ENCODE results near the gene CELF4. TPM values are rescaled to one million over a fixed set of nuclear protein-coding genes. Genes with fewer than 3 reads are reported as not detected.

CELF4 gene
- 1 to 10 TPM in 1 of 2 donors, under 1 TPM in 1; 0.22 to 3.9 TPM for total RNA-seq

DNA sequence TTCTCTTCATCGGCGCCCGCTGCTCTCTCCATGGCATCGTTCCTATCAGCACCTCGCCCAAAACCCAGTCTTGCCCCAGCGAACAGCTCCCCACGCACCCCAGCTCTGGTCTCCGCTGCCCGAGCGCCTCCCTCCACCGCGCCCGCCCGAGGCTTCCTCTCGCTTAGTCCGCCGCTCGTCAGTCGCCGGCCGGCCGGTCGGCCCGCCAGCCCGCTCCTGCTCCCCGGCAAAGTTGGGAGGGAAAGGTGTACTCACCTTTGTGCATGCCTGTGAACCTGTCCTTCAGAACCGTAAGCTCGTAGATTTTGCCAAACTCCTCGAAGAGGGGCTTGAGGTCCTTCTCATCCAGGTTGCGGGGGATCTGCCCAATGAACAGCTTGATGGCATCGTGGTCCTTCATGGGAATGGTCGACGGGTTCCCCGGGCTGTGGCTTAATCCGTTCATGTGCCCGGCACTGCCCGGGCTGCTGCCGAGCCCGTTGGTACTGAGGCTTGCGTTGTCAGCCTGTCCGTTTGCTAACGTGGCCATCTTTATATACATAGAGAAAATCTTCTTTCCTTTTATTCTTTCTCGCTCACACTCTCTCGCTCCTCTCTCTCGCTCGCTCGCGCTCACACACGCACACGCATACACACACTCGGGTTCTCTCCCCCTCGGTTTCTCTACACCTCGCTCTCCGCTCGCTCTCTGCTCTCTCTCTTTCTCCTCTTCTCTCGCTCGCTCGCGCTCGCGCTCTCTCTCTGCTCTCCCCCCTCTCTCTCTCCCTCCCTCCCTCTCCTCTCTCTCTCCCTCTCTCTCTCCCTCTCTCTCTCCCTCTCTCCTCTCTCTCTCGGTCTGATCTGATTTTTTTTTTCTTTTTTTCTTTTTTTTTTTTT lies at the start of gene CELF4:
CELF4 (minus strand) TSS at position 698 of the 876 bp plus-strand sequence.
- no peaks in the 10 kb centered on the region for H3K36me3 ChIP-seq
- peaks cover 19 to 26% of the 10 kb centered on the region in 2 donors for H3K27me3 ChIP-seq

GRCh38 chr18:37613253-37613565 lies 47.6 kb upstream of the CELF4 start:
- Histone ChIP-seq H3K4me3 (no peak overlapping the region), H3K27ac (no peak overlapping the region), H3K4me1 (no peaks in the 10 kb centered on the region), H3K36me3 (no peaks in the 10 kb centered on the region), H3K27me3 (no peaks in the 10 kb centered on the region), H3K9me3 (no peaks in the 10 kb centered on the region)
- DNase-seq (ENCODE audit: low spot score), result no peak
- TF ChIP-seq, protein P1, sequence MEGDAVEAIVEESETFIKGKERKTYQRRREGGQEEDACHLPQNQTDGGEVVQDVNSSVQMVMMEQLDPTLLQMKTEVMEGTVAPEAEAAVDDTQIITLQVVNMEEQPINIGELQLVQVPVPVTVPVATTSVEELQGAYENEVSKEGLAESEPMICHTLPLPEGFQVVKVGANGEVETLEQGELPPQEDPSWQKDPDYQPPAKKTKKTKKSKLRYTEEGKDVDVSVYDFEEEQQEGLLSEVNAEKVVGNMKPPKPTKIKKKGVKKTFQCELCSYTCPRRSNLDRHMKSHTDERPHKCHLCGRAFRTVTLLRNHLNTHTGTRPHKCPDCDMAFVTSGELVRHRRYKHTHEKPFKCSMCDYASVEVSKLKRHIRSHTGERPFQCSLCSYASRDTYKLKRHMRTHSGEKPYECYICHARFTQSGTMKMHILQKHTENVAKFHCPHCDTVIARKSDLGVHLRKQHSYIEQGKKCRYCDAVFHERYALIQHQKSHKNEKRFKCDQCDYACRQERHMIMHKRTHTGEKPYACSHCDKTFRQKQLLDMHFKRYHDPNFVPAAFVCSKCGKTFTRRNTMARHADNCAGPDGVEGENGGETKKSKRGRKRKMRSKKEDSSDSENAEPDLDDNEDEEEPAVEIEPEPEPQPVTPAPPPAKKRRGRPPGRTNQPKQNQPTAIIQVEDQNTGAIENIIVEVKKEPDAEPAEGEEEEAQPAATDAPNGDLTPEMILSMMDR (IDR thresholded peaks at IDR 0.05), result no peak

More for the DNA sequence above, at the start of gene CELF4:
- no peaks in the 10 kb centered on the region for H3K9me3 ChIP-seq
- H3K4me3 ChIP-seq, result peak within 1 kb of the TSS; percentile 45 to 58
- DNase-seq (ENCODE audit: low spot score), result no peak
- H3K27ac ChIP-seq, result peak within 1 kb of the TSS in 1 of 2 donors; percentile 23
- H3K4me1 ChIP-seq, result peaks cover 0 to 25% of the 10 kb centered on the region in 2 donors
- TF ChIP-seq, protein P1 (IDR thresholded peaks at IDR 0.05), result no peak

- H3K4me1 ChIP-seq, result no peaks in the 10 kb centered on the region
- H3K36me3 ChIP-seq, result no peaks in the 10 kb centered on the region
- no peak for DNase-seq (ENCODE audit: low spot score)
- no peak overlapping the region for H3K4me3 ChIP-seq
- H3K27ac ChIP-seq, result no peak overlapping the region
- no peaks in the 10 kb centered on the region for H3K9me3 ChIP-seq
- no peaks in the 10 kb centered on the region for H3K27me3 ChIP-seq
- TF ChIP-seq, protein P1 (IDR thresholded peaks at IDR 0.05), result no peak
Observed at GRCh38 chr18:37612524-37613252, 47.1 kb upstream of the CELF4 start.

GRCh38 chr18:37611614-37612279 lies 46.1 kb upstream of the CELF4 start:
- H3K36me3 ChIP-seq, result no peaks in the 10 kb centered on the region
- TF ChIP-seq, protein P1 (IDR thresholded peaks at IDR 0.05), result no peak
- DNase-seq (ENCODE audit: low spot score), result no peak
- no peak overlapping the region for H3K27ac ChIP-seq
- no peaks in the 10 kb centered on the region for H3K4me1 ChIP-seq
- no peaks in the 10 kb centered on the region for H3K27me3 ChIP-seq
- no peaks in the 10 kb centered on the region for H3K9me3 ChIP-seq
- H3K4me3 ChIP-seq, result no peak overlapping the region

- Histone ChIP-seq H3K4me3 (no peak overlapping the region), H3K9me3 (no peaks in the 10 kb centered on the region), H3K4me1 (no peaks in the 10 kb centered on the region), H3K36me3 (no peaks in the 10 kb centered on the region), H3K27ac (no peak overlapping the region), H3K27me3 (no peaks in the 10 kb centered on the region)
- TF ChIP-seq, protein P1 (IDR thresholded peaks at IDR 0.05), result no peak
- DNase-seq (ENCODE audit: low spot score), result no peak
Observed at GRCh38 chr18:37608876-37609275, 43.3 kb upstream of the CELF4 start.

All from right atrium auricular region (tissue), 2 donors.